Gastroesophageal sphincter (tissue), 3 donors: ENCODE data around the gene TMED1.

Experiments
- POLR2A ChIP-seq, 2 donors: fragments of 450-650 bp; IDR thresholded peaks; one replicate each; pipeline ENCODE4 v1.6.1; 2017; ENCODE audit warnings: antibody characterized with exemption in 2 of 2, mild to moderate bottlenecking in 2 of 2, moderate library complexity in 1 of 2
- POLR2AphosphoS5 ChIP-seq: sonication (generic); formaldehyde crosslinking; IDR thresholded peaks from one replicate; pipeline ENCODE4 v1.6.1; 2017; ENCODE audit warnings: antibody characterized with exemption
- TF ChIP-seq, protein P1 (sequence below), 4 experiments: fragments of 200-600 bp in 2 of 4; fragments of 450-650 bp in 2 of 4; sonication (generic) in 1 of 4; IDR thresholded peaks; one replicate each; pipeline ENCODE4 v1.5.1; 2017 to 2019; ENCODE audit warnings: antibody characterized with exemption in 4 of 4, mild to moderate bottlenecking in 2 of 4, moderate library complexity in 2 of 4

GRCh38 chr19:10797078-10797477 lies 38.9 kb downstream of the TMED1 start:
- TF ChIP-seq POLR2AphosphoS5 (no peak), POLR2A (IDR thresholded peaks at IDR 0.05) (no peak)
- TF ChIP-seq, protein P1, sequence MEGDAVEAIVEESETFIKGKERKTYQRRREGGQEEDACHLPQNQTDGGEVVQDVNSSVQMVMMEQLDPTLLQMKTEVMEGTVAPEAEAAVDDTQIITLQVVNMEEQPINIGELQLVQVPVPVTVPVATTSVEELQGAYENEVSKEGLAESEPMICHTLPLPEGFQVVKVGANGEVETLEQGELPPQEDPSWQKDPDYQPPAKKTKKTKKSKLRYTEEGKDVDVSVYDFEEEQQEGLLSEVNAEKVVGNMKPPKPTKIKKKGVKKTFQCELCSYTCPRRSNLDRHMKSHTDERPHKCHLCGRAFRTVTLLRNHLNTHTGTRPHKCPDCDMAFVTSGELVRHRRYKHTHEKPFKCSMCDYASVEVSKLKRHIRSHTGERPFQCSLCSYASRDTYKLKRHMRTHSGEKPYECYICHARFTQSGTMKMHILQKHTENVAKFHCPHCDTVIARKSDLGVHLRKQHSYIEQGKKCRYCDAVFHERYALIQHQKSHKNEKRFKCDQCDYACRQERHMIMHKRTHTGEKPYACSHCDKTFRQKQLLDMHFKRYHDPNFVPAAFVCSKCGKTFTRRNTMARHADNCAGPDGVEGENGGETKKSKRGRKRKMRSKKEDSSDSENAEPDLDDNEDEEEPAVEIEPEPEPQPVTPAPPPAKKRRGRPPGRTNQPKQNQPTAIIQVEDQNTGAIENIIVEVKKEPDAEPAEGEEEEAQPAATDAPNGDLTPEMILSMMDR (IDR thresholded peaks at IDR 0.05), result no peak
